ENCODE results near the gene ACVR2B. TPM values are rescaled to one million over a fixed set of nuclear protein-coding genes. Genes with fewer than 3 reads are reported as not detected.

ACVR2B gene
- total and polyA plus RNA-seq, 10 of the 15 experiments (the other 5 are each of a cell fraction or from before 2014, with no cell fraction given): 0.27 to 2.9 (median 1.0) TPM

DNA sequence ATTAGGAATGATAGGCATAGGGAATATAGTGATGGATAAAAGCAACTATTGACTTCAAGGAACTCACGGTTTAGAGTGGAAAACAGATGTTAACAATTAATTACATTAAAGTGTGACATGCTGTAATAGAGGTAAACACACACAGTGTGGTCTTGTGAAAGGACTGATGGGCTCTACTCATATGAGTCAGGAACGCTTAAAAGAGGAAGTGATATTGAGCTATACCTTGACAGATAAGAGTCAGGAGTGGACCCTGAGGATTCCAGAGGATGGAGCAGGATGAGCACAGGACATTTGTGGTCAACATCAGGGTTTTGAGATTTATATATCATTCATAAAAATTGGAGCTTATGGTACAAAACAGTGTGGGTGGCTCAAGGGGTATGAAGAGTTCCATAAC lies 53.4 kb downstream of the ACVR2B start (continued):
- TF ChIP-seq, protein P1, sequence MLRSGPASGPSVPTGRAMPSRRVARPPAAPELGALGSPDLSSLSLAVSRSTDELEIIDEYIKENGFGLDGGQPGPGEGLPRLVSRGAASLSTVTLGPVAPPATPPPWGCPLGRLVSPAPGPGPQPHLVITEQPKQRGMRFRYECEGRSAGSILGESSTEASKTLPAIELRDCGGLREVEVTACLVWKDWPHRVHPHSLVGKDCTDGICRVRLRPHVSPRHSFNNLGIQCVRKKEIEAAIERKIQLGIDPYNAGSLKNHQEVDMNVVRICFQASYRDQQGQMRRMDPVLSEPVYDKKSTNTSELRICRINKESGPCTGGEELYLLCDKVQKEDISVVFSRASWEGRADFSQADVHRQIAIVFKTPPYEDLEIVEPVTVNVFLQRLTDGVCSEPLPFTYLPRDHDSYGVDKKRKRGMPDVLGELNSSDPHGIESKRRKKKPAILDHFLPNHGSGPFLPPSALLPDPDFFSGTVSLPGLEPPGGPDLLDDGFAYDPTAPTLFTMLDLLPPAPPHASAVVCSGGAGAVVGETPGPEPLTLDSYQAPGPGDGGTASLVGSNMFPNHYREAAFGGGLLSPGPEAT (IDR thresholded peaks at IDR 0.05; ENCODE audit: low read depth): peak; percentile 70
- TF ChIP-seq, protein P2, sequence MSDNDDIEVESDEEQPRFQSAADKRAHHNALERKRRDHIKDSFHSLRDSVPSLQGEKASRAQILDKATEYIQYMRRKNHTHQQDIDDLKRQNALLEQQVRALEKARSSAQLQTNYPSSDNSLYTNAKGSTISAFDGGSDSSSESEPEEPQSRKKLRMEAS (IDR thresholded peaks at IDR 0.05; ENCODE audit: low read depth, low read length): no peak
- TF ChIP-seq ZNF622 (IDR thresholded peaks at IDR 0.05) (no peak), EGR1 (IDR thresholded peaks at IDR 0.05; ENCODE audit: borderline replicate concordance in 1 of 2, low read depth in 2 of 2, low read length in 2 of 2) (no peak), IRF4 (IDR thresholded peaks at IDR 0.05; ENCODE audit: low read depth, low read length) (peak; percentile 97), CREM (IDR thresholded peaks at IDR 0.05; ENCODE audit: low read depth) (peak; percentile 33; the same call in 1 of the 2 replicates), MTA3 (IDR thresholded peaks at IDR 0.05; ENCODE audit: borderline replicate concordance, low read length) (no peak), IKZF2 (IDR thresholded peaks at IDR 0.05) (peak; percentile 95 to 96), MTA2 (IDR thresholded peaks at IDR 0.05; ENCODE audit: low read depth) (peak; percentile 88), SMAD1 (IDR thresholded peaks at IDR 0.05; ENCODE audit: low read depth, partially characterized antibody) (no peak), ZNF217 (IDR thresholded peaks at IDR 0.05) (0 out of 2 replicates have a peak, but pooled peaks have one; percentile 53), RUNX3 (IDR thresholded peaks at IDR 0.05; ENCODE audit: low read length) (peak; percentile 72), NRF1 (conservative IDR thresholded peaks at IDR 0.05; ENCODE audit: low read depth, low read length) (no peak)
- TF ChIP-seq, protein P3, sequence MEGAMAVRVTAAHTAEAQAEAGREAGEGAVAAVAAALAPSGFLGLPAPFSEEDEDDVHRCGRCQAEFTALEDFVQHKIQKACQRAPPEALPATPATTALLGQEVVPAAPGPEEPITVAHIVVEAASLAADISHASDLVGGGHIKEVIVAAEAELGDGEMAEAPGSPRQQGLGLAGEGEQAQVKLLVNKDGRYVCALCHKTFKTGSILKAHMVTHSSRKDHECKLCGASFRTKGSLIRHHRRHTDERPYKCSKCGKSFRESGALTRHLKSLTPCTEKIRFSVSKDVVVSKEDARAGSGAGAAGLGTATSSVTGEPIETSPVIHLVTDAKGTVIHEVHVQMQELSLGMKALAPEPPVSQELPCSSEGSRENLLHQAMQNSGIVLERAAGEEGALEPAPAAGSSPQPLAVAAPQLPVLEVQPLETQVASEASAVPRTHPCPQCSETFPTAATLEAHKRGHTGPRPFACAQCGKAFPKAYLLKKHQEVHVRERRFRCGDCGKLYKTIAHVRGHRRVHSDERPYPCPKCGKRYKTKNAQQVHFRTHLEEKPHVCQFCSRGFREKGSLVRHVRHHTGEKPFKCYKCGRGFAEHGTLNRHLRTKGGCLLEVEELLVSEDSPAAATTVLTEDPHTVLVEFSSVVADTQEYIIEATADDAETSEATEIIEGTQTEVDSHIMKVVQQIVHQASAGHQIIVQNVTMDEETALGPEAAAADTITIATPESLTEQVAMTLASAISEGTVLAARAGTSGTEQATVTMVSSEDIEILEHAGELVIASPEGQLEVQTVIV (IDR thresholded peaks at IDR 0.05; ENCODE audit: borderline replicate concordance, partially characterized antibody): no peak
